Thyroid gland (tissue), 4 donors: ENCODE measurements around the gene COPZ2.

ENCODE experiments used
- CTCF ChIP-seq, 6 experiments: fragments of 200-600 bp in 3 of 6; fragments of 450-650 bp in 3 of 6; sonication (generic) in 3 of 6; IDR thresholded peaks; one replicate each; pipeline ENCODE4 v1.5.1; 2016 to 2019; ENCODE audit warnings: antibody characterized with exemption in 6 of 6, mild to moderate bottlenecking in 2 of 6, inconsistent platforms in 1 of 6, moderate library complexity in 1 of 6
- POLR2A ChIP-seq, 2 donors: fragments of 450-650 bp; IDR thresholded peaks; one replicate each; pipeline ENCODE4 v1.6.1; 2017; ENCODE audit warnings: antibody characterized with exemption in 2 of 2, mild to moderate bottlenecking in 2 of 2, moderate library complexity in 1 of 2

DNA sequence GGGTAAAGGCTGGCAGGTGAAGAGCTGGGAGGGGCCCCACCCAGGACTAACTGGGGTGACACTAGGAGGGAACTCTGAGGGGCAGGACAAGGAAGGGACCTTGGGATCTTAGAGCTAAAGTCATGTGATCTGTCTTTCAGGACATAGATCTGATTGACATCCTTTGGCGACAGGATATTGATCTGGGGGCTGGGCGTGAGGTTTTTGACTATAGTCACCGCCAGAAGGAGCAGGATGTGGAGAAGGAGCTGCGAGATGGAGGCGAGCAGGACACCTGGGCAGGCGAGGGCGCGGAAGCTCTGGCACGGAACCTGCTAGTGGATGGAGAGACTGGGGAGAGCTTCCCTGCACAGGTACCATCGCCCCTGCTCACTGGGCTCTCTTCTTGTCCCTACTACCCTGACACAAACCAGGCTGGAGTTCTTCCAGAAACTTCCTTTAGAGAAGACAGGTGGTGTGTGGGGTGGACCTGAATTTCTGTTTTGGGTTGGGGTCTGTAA lies 18.7 kb upstream of the COPZ2 start:
- TF ChIP-seq POLR2A (IDR thresholded peaks at IDR 0.05) (no peak), CTCF (IDR thresholded peaks at IDR 0.05) (no peak)
